Retinal pigment epithelial cell (primary cell): ENCODE measurements around the gene DOCK6.

Experiments
- DNase-seq: peaks from one replicate; pipeline ENCODE4 v3.0.0-alpha.2; 2010; ENCODE audit warnings: low read depth
- H3K4me3 ChIP-seq: 2 replicates; pipeline ENCODE4 v1.5.1; 2011; ENCODE audit warnings: mild to moderate bottlenecking, low read length, control low read depth, moderate library complexity
- CTCF ChIP-seq: conservative IDR thresholded peaks from 2 replicates; pipeline ENCODE4 v1.5.1; 2011; ENCODE audit warnings: low read depth, low read length, control low read depth, inconsistent platforms

The DOCK6 gene

GRCh38 chr19:11246941-11247340 lies 15.4 kb downstream of the DOCK6 start:
- H3K4me3 ChIP-seq: no peak overlapping the region
- DNase-seq: no peak
- TF ChIP-seq CTCF: no peak

- no peak for TF ChIP-seq CTCF
- no peak overlapping the region for H3K4me3 ChIP-seq
- no peak for DNase-seq
These were observed 17.3 kb downstream of the DOCK6 start for GRCh38 chr19:11244846-11245589.

- TF ChIP-seq CTCF: no peak
- peak overlapping the region; percentile 20 for H3K4me3 ChIP-seq
- DNase-seq: no peak
These were observed 18.5 kb downstream of the DOCK6 start for GRCh38 chr19:11243798-11244169.

GRCh38 chr19:11242864-11243797 lies 19.2 kb downstream of the DOCK6 start:
- peak; percentile 73 for TF ChIP-seq CTCF
- peak; percentile 15 for DNase-seq
- peak overlapping the region; percentile 20 for H3K4me3 ChIP-seq

GRCh38 chr19:11242025-11242424 lies 20.3 kb downstream of the DOCK6 start:
- no peak for TF ChIP-seq CTCF
- H3K4me3 ChIP-seq: no peak overlapping the region
- no peak for DNase-seq

- H3K4me3 ChIP-seq: no peak overlapping the region
- DNase-seq: no peak
- TF ChIP-seq CTCF: no peak
These were observed 22.3 kb downstream of the DOCK6 start for GRCh38 chr19:11240008-11240444.
